ENCODE measurements around the gene FGFRL1. TPM values are rescaled to one million over a fixed set of nuclear protein-coding genes. Genes with fewer than 3 reads are reported as not detected.
"Not testable (repeated sequence)": the region's sequence is repeated elsewhere in the genome, so short reads cannot be mapped to it uniquely, and the experiment has no call there.

FGFRL1 gene
- total RNA-seq, 1 experiment from 2014 or later = 26.1 TPM

GRCh38 chr4:1045595-1046201, 34.3 kb downstream of the FGFRL1 start:
- Histone ChIP-seq H2AK5ac (ENCODE audit: insufficient read length, low read length) (no peak overlapping the region), H2BK12ac (ENCODE audit: insufficient read length, low read depth, low read length) (no peak overlapping the region), H3K18ac (ENCODE audit: insufficient read length, low read depth, low read length) (no peak overlapping the region), H4K20me1 (ENCODE audit: control insufficient read depth, insufficient read depth, insufficient read length) (no peaks in the 10 kb centered on the region), H3K23ac (ENCODE audit: insufficient read length, low read depth, low read length) (no peak overlapping the region), H3K4me1 (ENCODE audit: insufficient read depth, low read length) (no peaks in the 10 kb centered on the region; the same call in 1 of the 2 replicates), H2BK20ac (ENCODE audit: low read depth, low read length, poor library complexity, severe bottlenecking) (no peak overlapping the region), H3K79me1 (ENCODE audit: insufficient read depth, low read depth, low read length, poor library complexity, severe bottlenecking) (no peaks in the 10 kb centered on the region), H2AFZ (ENCODE audit: low read length) (no peak overlapping the region), H3T11ph (ENCODE audit: low read length) (no peak overlapping the region), H3K14ac (ENCODE audit: insufficient read depth, low read length) (no peak overlapping the region), H3K9me3 (ENCODE audit: control insufficient read depth, low read depth, low read length) (no peaks in the 10 kb centered on the region), H4K91ac (ENCODE audit: insufficient read length, low read depth, low read length) (no peak overlapping the region), H3K4me2 (ENCODE audit: insufficient read depth, insufficient read length, low read length) (no peak overlapping the region), H4K5ac (ENCODE audit: insufficient read length, low read depth, low read length) (no peak overlapping the region), H2BK120ac (ENCODE audit: low read depth, low read length, poor library complexity, severe bottlenecking) (no peak overlapping the region), H4K8ac (replicated peaks; ENCODE audit: insufficient read length, low read depth, low read length) (no peak overlapping the region), H3K9ac (ENCODE audit: extremely low read depth, insufficient read length, low read length) (no peak overlapping the region), H2BK5ac (ENCODE audit: insufficient read length, low read length) (no peak overlapping the region), H2BK15ac (ENCODE audit: low read depth, low read length) (no peak overlapping the region), H3K27me3 (ENCODE audit: insufficient read depth, low read length) (no peaks in the 10 kb centered on the region; the same call in 1 of the 2 replicates), H3K23me2 (ENCODE audit: insufficient read length, low read depth, low read length, poor library complexity, severe bottlenecking) (peaks cover 4% of the 10 kb centered on the region), H3K27ac (ENCODE audit: insufficient read length, low read depth, low read length) (no peak overlapping the region), H3K4ac (ENCODE audit: low read depth, low read length) (no peak overlapping the region), H3K79me2 (ENCODE audit: insufficient read depth, low read length) (no peaks in the 10 kb centered on the region), H3K56ac (ENCODE audit: insufficient read length, low read depth, low read length) (no peak overlapping the region)
- Mint-ChIP-seq H3K36me3 (ENCODE audit: insufficient read depth in 1 of 3, low read depth in 3 of 3) (peaks cover 0 to 2% (median 0%) of the 10 kb centered on the region in 3 experiments; a peak in 2 of 7 replicates), H3K27me3 (ENCODE audit: low read depth) (peaks cover 42% of the 10 kb centered on the region), H3K9me3 (no peaks in the 10 kb centered on the region; a peak in 3 of 5 replicates), H3K4me3 (peak overlapping the region in 1 of 2 experiments; percentile 32; a peak in 2 of 5 replicates), H3K27ac (peak overlapping the region in 1 of 3 experiments; percentile 28; a peak in 1 of 7 replicates), H3K4me1 (peaks cover 6 to 20% of the 10 kb centered on the region in 2 experiments)
- no CpG with 5 or more reads among the region's 36 CpGs for WGBS (ENCODE audit: extremely low coverage, insufficient read length, low lambda C conversion rate)
- no peak for DNase-seq
- TF ChIP-seq CTCF (conservative IDR thresholded peaks at IDR 0.05) = no peak

- not testable (repeated sequence) for H3K4me2 ChIP-seq (ENCODE audit: insufficient read depth, insufficient read length, low read length); H2AFZ ChIP-seq (ENCODE audit: low read length); H4K20me1 ChIP-seq (ENCODE audit: control insufficient read depth, insufficient read depth, insufficient read length); H3K18ac ChIP-seq (ENCODE audit: insufficient read length, low read depth, low read length); H3K4ac ChIP-seq (ENCODE audit: low read depth, low read length); H3K14ac ChIP-seq (ENCODE audit: insufficient read depth, low read length); H3T11ph ChIP-seq (ENCODE audit: low read length); H3K56ac ChIP-seq (ENCODE audit: insufficient read length, low read depth, low read length); H4K8ac ChIP-seq (replicated peaks; ENCODE audit: insufficient read length, low read depth, low read length); H4K91ac ChIP-seq (ENCODE audit: insufficient read length, low read depth, low read length); H3K79me1 ChIP-seq (ENCODE audit: insufficient read depth, low read depth, low read length, poor library complexity, severe bottlenecking); H3K27ac ChIP-seq (ENCODE audit: insufficient read length, low read depth, low read length); H3K4me1 ChIP-seq (ENCODE audit: insufficient read depth, low read length); H3K23me2 ChIP-seq (ENCODE audit: insufficient read length, low read depth, low read length, poor library complexity, severe bottlenecking); H4K5ac ChIP-seq (ENCODE audit: insufficient read length, low read depth, low read length); H2BK12ac ChIP-seq (ENCODE audit: insufficient read length, low read depth, low read length); H3K23ac ChIP-seq (ENCODE audit: insufficient read length, low read depth, low read length); H3K9me3 ChIP-seq (ENCODE audit: control insufficient read depth, low read depth, low read length); H2BK20ac ChIP-seq (ENCODE audit: low read depth, low read length, poor library complexity, severe bottlenecking); H2AK5ac ChIP-seq (ENCODE audit: insufficient read length, low read length); H3K9me3 Mint-ChIP-seq; H3K36me3 Mint-ChIP-seq (ENCODE audit: insufficient read depth in 1 of 3, low read depth in 3 of 3); H2BK120ac ChIP-seq (ENCODE audit: low read depth, low read length, poor library complexity, severe bottlenecking); H3K9ac ChIP-seq (ENCODE audit: extremely low read depth, insufficient read length, low read length); H3K79me2 ChIP-seq (ENCODE audit: insufficient read depth, low read length); H3K27me3 ChIP-seq (ENCODE audit: insufficient read depth, low read length); H3K27ac Mint-ChIP-seq; H2BK5ac ChIP-seq (ENCODE audit: insufficient read length, low read length); H2BK15ac ChIP-seq (ENCODE audit: low read depth, low read length)
- peak; percentile 74 for DNase-seq
- no CpG with 5 or more reads among the region's 29 CpGs for WGBS (ENCODE audit: extremely low coverage, insufficient read length, low lambda C conversion rate)
- Mint-ChIP-seq H3K4me1 (peaks cover 5 to 16% of the 10 kb centered on the region in 2 experiments), H3K27me3 (ENCODE audit: low read depth) (peaks cover 49% of the 10 kb centered on the region), H3K4me3 (peak overlapping the region in 1 of 2 experiments; percentile 64; a peak in 2 of 5 replicates)
These were observed 35.2 kb downstream of the FGFRL1 start for GRCh38 chr4:1046581-1047011.

Measured in H9 (cell line).